WI38 (cell line): ENCODE data around the gene HIGD2A.
A peak's percentile ranks its signal among the peaks of the same experiment; 100 is the strongest.

Experiments used
- H3K4me3 ChIP-seq: 2 replicates; pipeline ENCODE4 v1.5.1; 2011; ENCODE audit warnings: low read depth, mild to moderate bottlenecking, control low read depth, low read length
- CTCF ChIP-seq: IDR thresholded peaks from 2 replicates; pipeline ENCODE4 v1.5.1; 2012; ENCODE audit warnings: low read depth, mild to moderate bottlenecking, control low read depth, low read length

The HIGD2A gene

GRCh38 chr5:176361437-176362232 lies 26.9 kb upstream of the HIGD2A start, which contains the start of gene KIAA1191:
Gene KIAA1191, minus strand, starts transcription at chr5:176361764. Its CDS starts 2,256 bp downstream, at chr5:176359508.
- H3K4me3 ChIP-seq, result peak within 1 kb of the TSS; percentile 96
- TF ChIP-seq CTCF, result no peak

GRCh38 chr5:176362233-176362490 lies 26.4 kb upstream of the HIGD2A start:
- no peak for TF ChIP-seq CTCF
- peak overlapping the region; percentile 96 for H3K4me3 ChIP-seq

DNA sequence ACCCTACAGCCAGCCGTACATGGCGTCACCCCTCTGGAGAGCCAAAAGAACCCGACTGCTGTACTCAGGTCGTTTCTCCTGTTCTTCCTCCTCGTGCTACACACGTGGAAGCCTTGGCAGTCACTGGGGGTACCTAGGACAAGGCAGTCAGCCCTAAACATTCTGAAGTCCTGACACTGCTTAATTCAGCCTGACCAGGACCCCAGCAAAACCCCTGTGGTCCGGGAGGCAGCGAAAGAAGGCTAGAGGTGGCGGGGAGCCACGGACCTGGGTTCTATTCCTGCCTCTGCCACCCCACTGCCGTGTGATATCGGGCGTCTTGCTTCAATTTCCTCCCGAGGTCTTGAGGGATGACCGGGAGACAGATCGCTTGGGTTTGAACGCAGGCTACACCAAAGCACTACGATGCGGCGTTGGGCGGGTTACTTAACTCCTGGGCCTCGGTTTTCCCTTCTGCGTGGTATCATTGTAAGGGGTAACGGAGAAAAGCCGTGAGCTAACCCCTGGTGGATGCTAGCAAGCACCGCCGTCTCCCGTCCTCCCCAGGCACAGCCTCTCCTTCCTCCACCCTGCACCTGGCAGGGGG lies 23.7 kb upstream of the HIGD2A start:
- TF ChIP-seq CTCF, result no peak
- peak overlapping the region; percentile 63 for H3K4me3 ChIP-seq

DNA sequence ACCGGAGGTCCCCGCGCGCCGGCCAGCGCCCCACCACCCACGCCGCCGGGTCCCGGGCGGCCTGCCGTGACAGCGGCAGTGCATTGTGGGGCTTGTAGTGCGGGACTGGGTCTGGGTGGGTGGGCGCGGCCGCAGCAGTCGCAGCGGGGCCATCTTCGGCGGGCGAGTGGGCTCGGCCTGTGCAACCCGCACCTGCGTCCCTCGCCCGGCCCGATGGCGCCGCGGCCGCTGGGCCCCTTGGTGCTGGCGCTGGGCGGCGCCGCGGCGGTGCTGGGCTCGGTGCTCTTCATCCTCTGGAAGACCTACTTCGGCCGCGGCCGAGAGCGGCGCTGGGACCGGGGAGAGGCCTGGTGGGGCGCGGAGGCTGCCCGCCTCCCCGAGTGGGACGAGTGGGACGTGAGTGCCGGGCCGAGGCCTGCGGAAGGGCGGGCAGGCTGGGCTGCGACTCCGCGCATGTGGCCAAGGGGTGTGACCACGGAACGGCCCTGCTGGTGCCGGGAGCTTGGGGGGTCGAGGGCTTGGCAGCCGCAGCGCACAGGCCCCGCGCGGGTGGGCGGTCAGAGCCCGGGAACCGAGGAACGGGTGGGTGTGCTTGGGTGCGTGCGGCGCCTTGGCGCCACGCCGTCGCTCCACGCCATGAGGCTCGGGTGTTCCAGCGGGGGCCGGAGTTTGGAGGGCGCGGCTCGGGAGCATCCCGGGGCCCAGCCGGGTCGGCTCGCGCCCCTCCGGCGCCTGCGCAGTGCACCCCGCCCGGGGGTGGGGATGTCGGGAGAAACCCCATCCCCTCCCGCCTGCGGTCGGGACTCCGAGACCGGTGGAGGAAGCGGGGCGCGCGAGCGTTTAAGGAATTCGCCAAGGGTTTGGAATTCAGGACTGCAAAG lies 23.0 kb upstream of the HIGD2A start, which contains the start of gene ARL10:
ARL10 (plus strand) TSS at position 137 of the 881 bp plus-strand sequence; CDS start at position 214, 77 bp downstream.
- TF ChIP-seq CTCF, result no peak
- peak within 1 kb of the TSS; percentile 63 for H3K4me3 ChIP-seq

DNA sequence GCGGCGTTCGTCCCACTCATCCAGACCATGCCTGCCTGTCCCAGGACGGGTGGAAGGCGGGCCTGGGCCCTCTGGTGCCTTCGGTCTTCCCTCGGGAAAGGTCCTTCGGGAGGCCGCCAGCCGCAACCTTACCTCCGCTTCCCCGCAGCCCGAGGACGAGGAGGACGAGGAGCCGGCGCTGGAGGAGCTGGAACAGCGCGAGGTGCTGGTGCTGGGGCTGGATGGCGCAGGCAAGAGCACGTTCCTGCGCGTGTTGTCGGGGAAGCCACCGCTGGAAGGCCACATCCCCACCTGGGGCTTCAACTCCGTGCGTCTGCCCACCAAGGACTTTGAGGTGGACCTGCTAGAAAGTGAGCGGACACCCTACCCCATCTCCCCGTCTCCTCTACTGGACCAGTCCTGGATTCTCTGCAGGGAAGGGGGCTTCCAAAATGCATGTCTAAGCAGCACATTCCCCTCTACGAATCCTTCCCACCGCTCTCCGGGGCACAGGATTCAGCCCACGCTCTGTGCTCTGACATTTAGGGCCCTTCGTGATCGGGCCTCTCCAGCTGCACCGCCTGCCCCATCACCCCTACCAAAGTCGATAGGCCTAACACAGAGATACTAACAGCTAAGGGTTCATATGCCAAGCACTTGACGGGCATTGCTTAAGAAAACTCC lies 22.2 kb upstream of the HIGD2A start:
- H3K4me3 ChIP-seq, result peak overlapping the region; percentile 63
- TF ChIP-seq CTCF, result no peak

- no peak overlapping the region for H3K4me3 ChIP-seq
- no peak for TF ChIP-seq CTCF
Observed at GRCh38 chr5:176368726-176369125, 19.8 kb upstream of the HIGD2A start.
